ENCODE results near the gene CCL20. TPM values are rescaled to one million over a fixed set of nuclear protein-coding genes. Genes with fewer than 3 reads are reported as not detected.

The CCL20 gene
- polyA plus RNA-seq, 1 donor, result 0.49 TPM

Other genes starting within 250 kb of the CCL20 start
- not detected for gene SCYGR2, start 214.9 kb upstream of the CCL20 start, polyA plus RNA-seq (ENCODE audit: insufficient read length)
- gene SCYGR3, start 199.0 kb upstream of the CCL20 start, polyA plus RNA-seq (ENCODE audit: insufficient read length), result not detected
- gene SCYGR4, start 196.3 kb upstream of the CCL20 start, polyA plus RNA-seq (ENCODE audit: insufficient read length), result not detected
- not detected for gene SCYGR5, start 147.0 kb upstream of the CCL20 start, polyA plus RNA-seq (ENCODE audit: insufficient read length)
- 0.56 TPM for gene SLC19A3, start 95.8 kb upstream of the CCL20 start, polyA plus RNA-seq (ENCODE audit: insufficient read length)
- gene SCYGR6, start 89.1 kb upstream of the CCL20 start, polyA plus RNA-seq (ENCODE audit: insufficient read length), result not detected
- not detected for gene SCYGR7, start 85.5 kb upstream of the CCL20 start, polyA plus RNA-seq (ENCODE audit: insufficient read length)
- not detected for gene SCYGR8, start 67.9 kb upstream of the CCL20 start, polyA plus RNA-seq (ENCODE audit: insufficient read length)
- 0.08 TPM for gene DAW1, start 57.8 kb downstream of the CCL20 start, polyA plus RNA-seq (ENCODE audit: insufficient read length)